DND-41 (cell line): ENCODE data around the gene TDRD6.

Experiments
- ATAC-seq: fragments of 200-7000 bp; cut with Tn5 transposase; 3 replicates; pipeline ENCODE4 v1.9.1; 2021; ENCODE audit warnings: low read depth; ENCODE audit not compliant: insufficient read depth
- DNase-seq: peaks from one replicate; pipeline ENCODE4 v3.0.0-alpha.2; 2020
- H2AFZ ChIP-seq: 2 replicates; pipeline ENCODE4 v1.6.0; 2012; ENCODE audit warnings: low read depth, low read length
- H3K27ac ChIP-seq: 2 replicates; pipeline ENCODE4 v1.5.1; 2012; ENCODE audit warnings: low read length, inconsistent platforms
- H3K27me3 ChIP-seq: fragments of 200-600 bp; sonication (generic); 2 replicates; pipeline ENCODE4 v1.6.0; 2012; ENCODE audit warnings: low read length, mild to moderate bottlenecking, inconsistent platforms; ENCODE audit not compliant: insufficient read depth, poor library complexity
- H3K36me3 ChIP-seq: 2 replicates; pipeline ENCODE4 v1.5.1; 2012; ENCODE audit warnings: low read length, inconsistent platforms; ENCODE audit not compliant: insufficient read depth
- H3K4me1 ChIP-seq: 2 replicates; pipeline ENCODE4 v1.5.1; 2012; ENCODE audit warnings: mild to moderate bottlenecking, low read length; ENCODE audit not compliant: insufficient read depth
- H3K4me2 ChIP-seq: 2 replicates; pipeline ENCODE4 v1.6.0; 2012; ENCODE audit warnings: mild to moderate bottlenecking, moderate library complexity, low read length, inconsistent platforms; ENCODE audit not compliant: insufficient read depth
- H3K4me3 ChIP-seq, 2 experiments: fragments of 200-600 bp in 1 of 2; shearing (Covaris generic) in 1 of 2; 2 replicates each; pipeline ENCODE4 v1.5.1; 2012 to 2016; ENCODE audit warnings: inconsistent platforms in 2 of 2, low read length in 2 of 2, mild to moderate bottlenecking in 2 of 2, low read depth in 1 of 2, moderate library complexity in 1 of 2
- H3K79me2 ChIP-seq: 2 replicates; pipeline ENCODE4 v1.6.0; 2012; ENCODE audit warnings: low read length, inconsistent platforms; ENCODE audit not compliant: insufficient read depth
- H3K9ac ChIP-seq: 2 replicates; pipeline ENCODE4 v1.6.0; 2012; ENCODE audit warnings: low read depth, mild to moderate bottlenecking, inconsistent platforms, low read length, moderate library complexity
- H3K9me3 ChIP-seq: 2 replicates; pipeline ENCODE4 v1.5.1; 2012; ENCODE audit warnings: low read length, moderate library complexity, mild to moderate bottlenecking, inconsistent platforms; ENCODE audit not compliant: insufficient read depth, severe bottlenecking
- H4K20me1 ChIP-seq: 2 replicates; pipeline ENCODE4 v1.6.0; 2012; ENCODE audit warnings: low read length; ENCODE audit not compliant: insufficient read depth
- EZH2 ChIP-seq: IDR thresholded peaks from 3 replicates; pipeline ENCODE4 v1.6.1; 2012; ENCODE audit warnings: borderline replicate concordance, low read depth, mild to moderate bottlenecking, moderate library complexity, low read length, inconsistent platforms; ENCODE audit not compliant: severe bottlenecking
- TF ChIP-seq, protein P1 (sequence below): IDR thresholded peaks from 2 replicates; pipeline ENCODE4 v1.5.1; 2012; ENCODE audit warnings: borderline replicate concordance, low read length, moderate library complexity, mild to moderate bottlenecking; ENCODE audit not compliant: poor library complexity, severe bottlenecking; ENCODE audit errors: extremely low read depth

The TDRD6 gene

DNA sequence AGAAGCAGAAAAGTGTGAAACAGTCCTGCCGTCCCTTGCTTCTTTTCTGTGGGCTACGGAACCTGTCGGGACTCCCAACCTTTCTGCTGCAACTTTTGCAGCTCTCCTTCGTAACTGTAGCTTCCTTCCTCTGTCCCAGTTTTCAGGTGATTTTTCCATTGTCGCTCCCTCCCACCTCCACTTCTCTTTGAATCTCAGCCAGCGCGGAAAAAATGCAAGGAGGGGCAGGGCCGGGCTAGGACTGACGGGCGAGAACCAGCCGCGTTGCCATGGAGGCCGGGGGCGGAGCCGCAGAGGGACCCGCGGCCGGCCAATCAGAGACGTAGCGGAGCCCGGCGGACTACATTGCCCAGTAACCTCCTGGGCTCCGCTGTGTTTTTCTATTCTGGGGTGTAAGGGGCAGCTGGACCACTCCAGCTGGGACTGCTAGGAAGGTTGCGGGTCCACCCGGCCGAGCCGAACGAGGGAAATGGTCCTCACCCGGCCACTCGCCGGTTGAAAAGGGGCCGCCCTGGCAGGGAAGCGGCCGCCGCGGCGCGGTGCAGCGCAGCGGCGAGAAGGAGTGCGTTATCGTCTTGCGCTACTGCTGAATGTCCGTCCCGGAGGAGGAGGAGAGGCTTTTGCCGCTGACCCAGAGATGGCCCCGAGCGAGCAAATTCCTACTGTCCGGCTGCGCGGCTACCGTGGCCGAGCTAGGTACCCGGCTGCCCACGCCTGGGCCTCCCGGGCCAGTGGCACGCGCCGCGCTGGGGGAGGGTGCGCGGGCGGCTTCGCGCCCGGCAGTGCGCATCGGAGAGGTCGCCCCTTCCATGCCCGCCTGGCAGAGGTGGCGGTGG lies 34.9 kb upstream of the TDRD6 start, which contains the start of the genes CYP39A1 and SLC25A27:
TSS of gene CYP39A1 (minus strand) at position 216 of the 836 bp plus-strand sequence. CDS start 236 bp downstream, outside the sequence.
TSS of gene SLC25A27 (plus strand) at position 373 of the 836 bp plus-strand sequence. CDS start at position 591, 218 bp downstream.
- Histone ChIP-seq H2AFZ (no peak within 1 kb of the TSS), H3K36me3 (no peaks in the 10 kb centered on the region), H3K27ac (no peak within 1 kb of the TSS), H4K20me1 (no peaks in the 10 kb centered on the region), H3K4me1 (no peaks in the 10 kb centered on the region), H3K9me3 (no peaks in the 10 kb centered on the region), H3K27me3 (no peaks in the 10 kb centered on the region), H3K79me2 (no peaks in the 10 kb centered on the region), H3K4me2 (no peak within 1 kb of the TSS), H3K4me3 (no peak within 1 kb of the TSS), H3K9ac (no peak within 1 kb of the TSS)
- DNase-seq (no peak), ATAC-seq (no peak)
- TF ChIP-seq, protein P1, sequence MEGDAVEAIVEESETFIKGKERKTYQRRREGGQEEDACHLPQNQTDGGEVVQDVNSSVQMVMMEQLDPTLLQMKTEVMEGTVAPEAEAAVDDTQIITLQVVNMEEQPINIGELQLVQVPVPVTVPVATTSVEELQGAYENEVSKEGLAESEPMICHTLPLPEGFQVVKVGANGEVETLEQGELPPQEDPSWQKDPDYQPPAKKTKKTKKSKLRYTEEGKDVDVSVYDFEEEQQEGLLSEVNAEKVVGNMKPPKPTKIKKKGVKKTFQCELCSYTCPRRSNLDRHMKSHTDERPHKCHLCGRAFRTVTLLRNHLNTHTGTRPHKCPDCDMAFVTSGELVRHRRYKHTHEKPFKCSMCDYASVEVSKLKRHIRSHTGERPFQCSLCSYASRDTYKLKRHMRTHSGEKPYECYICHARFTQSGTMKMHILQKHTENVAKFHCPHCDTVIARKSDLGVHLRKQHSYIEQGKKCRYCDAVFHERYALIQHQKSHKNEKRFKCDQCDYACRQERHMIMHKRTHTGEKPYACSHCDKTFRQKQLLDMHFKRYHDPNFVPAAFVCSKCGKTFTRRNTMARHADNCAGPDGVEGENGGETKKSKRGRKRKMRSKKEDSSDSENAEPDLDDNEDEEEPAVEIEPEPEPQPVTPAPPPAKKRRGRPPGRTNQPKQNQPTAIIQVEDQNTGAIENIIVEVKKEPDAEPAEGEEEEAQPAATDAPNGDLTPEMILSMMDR: no peak
- TF ChIP-seq EZH2: no peak

DNA sequence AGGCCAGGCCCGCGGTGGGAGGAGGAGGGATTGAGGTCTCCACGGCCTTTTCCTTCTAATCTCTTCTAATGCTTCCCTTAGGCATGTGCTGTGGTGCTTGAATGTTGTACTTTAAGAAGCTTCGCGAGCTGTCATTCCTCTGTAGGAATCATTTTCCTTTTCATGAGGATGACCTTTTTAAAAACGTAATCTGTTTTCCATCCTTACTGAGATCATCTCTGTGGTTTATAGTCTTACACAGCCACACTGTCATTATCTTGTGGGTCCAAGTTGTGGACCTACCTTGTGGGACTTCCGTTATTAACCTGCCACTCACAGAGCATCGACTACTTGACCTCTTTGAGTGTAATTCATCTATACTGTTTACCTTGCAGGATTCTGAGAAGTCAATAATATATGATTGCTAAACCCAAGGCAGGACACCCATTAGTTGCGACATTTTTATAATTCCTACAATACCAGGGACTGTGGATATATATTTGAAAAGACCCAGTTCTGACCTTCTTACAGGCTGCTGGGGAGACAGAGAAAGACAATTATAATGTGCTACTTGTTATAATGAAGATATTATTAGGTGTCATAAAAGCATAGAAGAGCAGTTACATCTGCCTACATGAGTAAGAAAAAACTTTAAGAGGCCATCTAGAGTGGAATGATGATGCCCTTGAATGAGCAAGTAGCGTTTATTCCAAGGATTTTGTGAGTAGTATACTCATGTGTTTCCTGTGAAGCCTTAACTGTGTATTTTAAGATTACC lies 34.1 kb upstream of the TDRD6 start:
- H4K20me1 ChIP-seq: no peaks in the 10 kb centered on the region
- H3K79me2 ChIP-seq: no peaks in the 10 kb centered on the region
- H2AFZ ChIP-seq: no peak overlapping the region
- H3K36me3 ChIP-seq: no peaks in the 10 kb centered on the region
- H3K27me3 ChIP-seq: no peaks in the 10 kb centered on the region
- no peak for TF ChIP-seq EZH2
- TF ChIP-seq, protein P1: no peak
- no peak overlapping the region for H3K27ac ChIP-seq
- no peak for ATAC-seq
- H3K4me3 ChIP-seq: no peak overlapping the region
- DNase-seq: no peak
- H3K9me3 ChIP-seq: no peaks in the 10 kb centered on the region
- no peaks in the 10 kb centered on the region for H3K4me1 ChIP-seq
- H3K4me2 ChIP-seq: no peak overlapping the region
- no peak overlapping the region for H3K9ac ChIP-seq

DNA sequence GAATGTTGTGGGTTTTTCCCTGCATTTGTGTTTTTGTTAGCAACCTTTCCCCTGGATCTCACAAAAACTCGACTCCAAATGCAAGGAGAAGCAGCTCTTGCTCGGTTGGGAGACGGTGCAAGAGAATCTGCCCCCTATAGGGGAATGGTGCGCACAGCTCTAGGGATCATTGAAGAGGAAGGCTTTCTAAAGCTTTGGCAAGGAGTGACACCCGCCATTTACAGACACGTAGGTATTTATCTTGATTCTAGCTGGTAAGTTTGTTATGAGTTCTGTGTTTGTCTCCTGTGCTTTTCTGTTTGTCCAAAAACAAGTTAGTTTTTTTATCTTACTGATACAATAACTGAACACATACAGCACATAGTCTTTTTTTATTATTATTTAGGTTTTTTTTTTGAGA lies 31.9 kb upstream of the TDRD6 start:
- H3K4me3 ChIP-seq: no peak overlapping the region
- H4K20me1 ChIP-seq: no peaks in the 10 kb centered on the region
- no peaks in the 10 kb centered on the region for H3K36me3 ChIP-seq
- no peak overlapping the region for H2AFZ ChIP-seq
- no peaks in the 10 kb centered on the region for H3K79me2 ChIP-seq
- no peaks in the 10 kb centered on the region for H3K27me3 ChIP-seq
- no peaks in the 10 kb centered on the region for H3K4me1 ChIP-seq
- no peak overlapping the region for H3K4me2 ChIP-seq
- DNase-seq (no peak), ATAC-seq (no peak)
- H3K9ac ChIP-seq: no peak overlapping the region
- TF ChIP-seq, protein P1: no peak
- TF ChIP-seq EZH2: no peak
- H3K27ac ChIP-seq: no peak overlapping the region
- H3K9me3 ChIP-seq: no peaks in the 10 kb centered on the region
